K562 (cell line): ENCODE data around the gene PHKB. TPM values are rescaled to one million over a fixed set of nuclear protein-coding genes. Genes with fewer than 3 reads are reported as not detected.

Experiments
- ATAC-seq: fragments of 200-7000 bp; cut with Tn5 transposase; 3 replicates; pipeline ENCODE4 v1.9.1; 2020; ENCODE audit warnings: moderate library complexity
- BruUV-seq: library from RNA; stranded (reverse); fragments of 400-500 nt; replicated peaks from 2 replicates; lab custom pipeline; 2021; lab: Mats Ljungman, UMichigan
- CTCF ChIA-PET: fragments of 300-600 bp; formaldehyde crosslinking; extraction: SDS; loops from one replicate; lab custom pipeline; 2021; ENCODE audit warnings: low intra/inter-chr PET ratio; lab: Yijun Ruan, JAX
- POLR2A ChIA-PET: fragments of 300-600, 350-650 bp; sonication (Branson Sonifier 250); formaldehyde crosslinking; extraction: SDS; loops from one replicate; lab custom pipeline; 2021; ENCODE audit warnings: antibody characterized with exemption, inconsistent platforms; lab: Yijun Ruan, JAX
- DNase-seq, 4 experiments: peaks; one replicate each; pipeline versions ENCODE4 v3.0.0 to v3.0.0-alpha.2; 2011 to 2018; ENCODE audit warnings: low spot score in 3 of 4, mixed read lengths in 3 of 4; ENCODE audit errors: extremely low read depth in 1 of 4
- FAIRE-seq: peaks from 2 replicates; lab custom pipeline; 2011; peaks lifted over from hg19 to GRCh38; lab: Jason Lieb, UNC
- H2AFZ ChIP-seq: 2 replicates; pipeline ENCODE4 v1.6.0; 2011; ENCODE audit warnings: low read depth, low read length, control low read depth, inconsistent platforms
- H3K27ac ChIP-seq: fragments of 200-600 bp; 3 replicates; pipeline ENCODE4 v1.8.0; 2011; ENCODE audit warnings: low read depth, mild to moderate bottlenecking, control low read depth, inconsistent platforms, low read length, moderate library complexity, mixed read lengths; ENCODE audit errors: extremely low read depth
- H3K27me3 ChIP-seq, 2 experiments: fragments of 300-600 bp in 1 of 2; 2 replicates in 1 of 2; 3 replicates in 1 of 2; pipeline versions ENCODE4 v1.6.0 to v1.8.0; 2011; ENCODE audit warnings: inconsistent platforms in 2 of 2, low read length in 2 of 2, mild to moderate bottlenecking in 1 of 2, mixed read lengths in 1 of 2, moderate library complexity in 1 of 2; ENCODE audit not compliant: control insufficient read depth in 2 of 2, insufficient read depth in 2 of 2
- H3K36me3 ChIP-seq: fragments of 300-600 bp; 3 replicates; pipeline ENCODE4 v1.8.0; 2011; ENCODE audit warnings: mild to moderate bottlenecking, low read length, inconsistent platforms; ENCODE audit not compliant: control insufficient read depth, insufficient read depth
- H3K4me1 ChIP-seq, 2 experiments: fragments of 200-600 bp in 1 of 2; replicated peaks in 1 of 2; 2 replicates in 1 of 2; 3 replicates in 1 of 2; pipeline versions ENCODE4 v1.5.1 to v1.8.0; 2011; ENCODE audit warnings: inconsistent platforms in 2 of 2, low read length in 2 of 2, mild to moderate bottlenecking in 1 of 2, mixed read lengths in 1 of 2, moderate library complexity in 1 of 2; ENCODE audit not compliant: control insufficient read depth in 2 of 2, insufficient read depth in 2 of 2
- H3K4me2 ChIP-seq: 2 replicates; pipeline ENCODE4 v1.6.1; 2011; ENCODE audit warnings: low read length, control low read depth, inconsistent platforms, mixed read lengths; ENCODE audit not compliant: insufficient read depth
- H3K4me3 ChIP-seq: fragments of 200-600 bp; sonication (generic), shearing (Covaris generic); 2 replicates; pipeline ENCODE4 v1.5.1; 2016; ENCODE audit warnings: control low read depth, inconsistent platforms
- H3K79me2 ChIP-seq: fragments of 200-600 bp; 3 replicates; pipeline ENCODE4 v1.8.0; 2011; ENCODE audit warnings: low read length, inconsistent platforms; ENCODE audit not compliant: control insufficient read depth, insufficient read depth
- H3K9ac ChIP-seq, 2 experiments: 2 replicates each; pipeline versions ENCODE4 v1.6.0 to v1.6.1; 2011; ENCODE audit warnings: low read depth in 2 of 2, low read length in 2 of 2, control low read depth in 1 of 2, inconsistent platforms in 1 of 2, mild to moderate bottlenecking in 1 of 2, mixed read lengths in 1 of 2; ENCODE audit not compliant: insufficient read depth in 1 of 2
- H3K9me1 ChIP-seq: one replicate; pipeline ENCODE4 v1.6.0; 2011; ENCODE audit warnings: inconsistent platforms, mild to moderate bottlenecking, low read length, moderate library complexity; ENCODE audit not compliant: control insufficient read depth, insufficient read depth
- H3K9me3 ChIP-seq: replicated peaks from 2 replicates; pipeline ENCODE4 v1.5.1; 2011; ENCODE audit warnings: low read depth, low read length, inconsistent platforms; ENCODE audit not compliant: control insufficient read depth, insufficient read depth
- H4K20me1 ChIP-seq: replicated peaks from 2 replicates; pipeline ENCODE4 v1.6.1; 2011; ENCODE audit warnings: low read length, inconsistent platforms, mixed read lengths; ENCODE audit not compliant: control insufficient read depth, insufficient read depth
- ARID1B ChIP-seq: fragments of 450-650 bp; IDR thresholded peaks from 2 replicates; pipeline ENCODE4 v1.6.1; 2016; ENCODE audit warnings: antibody characterized with exemption, mild to moderate bottlenecking, inconsistent platforms
- DDX20 ChIP-seq: fragments of 450-650 bp; IDR thresholded peaks from 2 replicates; pipeline ENCODE4 v1.6.1; 2016; ENCODE audit warnings: missing genetic modification characterization, low read depth, mild to moderate bottlenecking, missing compliant biosample characterization, moderate library complexity
- DNMT1 ChIP-seq: fragments of 450-650 bp; IDR thresholded peaks from 2 replicates; pipeline ENCODE4 v1.6.1; 2016; ENCODE audit warnings: antibody characterized with exemption, mild to moderate bottlenecking
- ELF1 ChIP-seq: fragments of 200-800 bp; sonication (Bioruptor generic); IDR thresholded peaks from 2 replicates; pipeline ENCODE4 v1.6.1; 2016; ENCODE audit warnings: missing genetic modification characterization, missing compliant biosample characterization
- GTF2A2 ChIP-seq: IDR thresholded peaks from 2 replicates; pipeline ENCODE4 v1.6.1; 2016; ENCODE audit warnings: mild to moderate bottlenecking, missing genetic modification characterization, missing compliant biosample characterization
- HDAC6 ChIP-seq: IDR thresholded peaks from 2 replicates; pipeline ENCODE4 v1.6.1; 2012; ENCODE audit warnings: low read depth, mild to moderate bottlenecking, control low read depth, inconsistent platforms, low read length, moderate library complexity
- HSF4 ChIP-seq: fragments of 250-450 bp; sonication (Bioruptor Pico); IDR thresholded peaks from 2 replicates; pipeline ENCODE4 v2.1.2; 2022; ENCODE audit warnings: mild to moderate bottlenecking, moderate library complexity, borderline replicate concordance
- JUND ChIP-seq, 2 experiments: IDR thresholded peaks; 2 replicates in 1 of 2; 3 replicates in 1 of 2; pipeline ENCODE4 v1.6.1; 2011; ENCODE audit warnings: borderline replicate concordance in 2 of 2, low read depth in 2 of 2, low read length in 2 of 2, improper control_type of control experiment in 1 of 2, missing biosample characterization in 1 of 2, missing genetic modification characterization in 1 of 2, missing genetic modification reagents in 1 of 2
- NCOA2 ChIP-seq, 2 experiments: fragments of 450-650 bp; IDR thresholded peaks; 2 replicates each; pipeline ENCODE4 v1.6.1; 2018; ENCODE audit warnings: mild to moderate bottlenecking in 2 of 2, moderate library complexity in 1 of 2; ENCODE audit not compliant: partially characterized antibody in 2 of 2
- NR2C2 ChIP-seq, 2 experiments: fragments of 200-800 bp in 1 of 2; sonication (Bioruptor generic) in 1 of 2; sonication (generic) in 1 of 2; formaldehyde crosslinking in 1 of 2; IDR thresholded peaks; 2 replicates each; pipeline versions ENCODE4 v1.6.1 to v1.8.0; 2016 to 2022; ENCODE audit warnings: mild to moderate bottlenecking in 1 of 2, missing compliant biosample characterization in 1 of 2, missing genetic modification characterization in 1 of 2, missing genetic modification reagents in 1 of 2
- PHF21A ChIP-seq: fragments of 450-650 bp; IDR thresholded peaks from 2 replicates; pipeline ENCODE4 v1.6.1; 2017; ENCODE audit warnings: low read depth, borderline replicate concordance
- PKNOX1 ChIP-seq: fragments of 450-650 bp; IDR thresholded peaks from 2 replicates; pipeline ENCODE4 v1.6.1; 2016
- STAT5B ChIP-seq: fragments of 250-450 bp; sonication (Bioruptor Pico); IDR thresholded peaks from 2 replicates; pipeline ENCODE4 v1.8.0; 2021; ENCODE audit warnings: mild to moderate bottlenecking, inconsistent platforms
- TCF15 ChIP-seq: fragments of 250-450 bp; sonication (Bioruptor Pico); IDR thresholded peaks from 2 replicates; pipeline ENCODE4 v1.8.0; 2022; ENCODE audit warnings: moderate library complexity, mild to moderate bottlenecking, inconsistent platforms
- ZNF24 ChIP-seq: fragments of 450-650 bp; IDR thresholded peaks from 2 replicates; pipeline ENCODE4 v1.6.1; 2016
- ZNF316 ChIP-seq: fragments of 450-650 bp; IDR thresholded peaks from 2 replicates; pipeline ENCODE4 v1.6.1; 2016
- ZNF583 ChIP-seq: fragments of 250-450 bp; sonication (Bioruptor Pico); IDR thresholded peaks from 2 replicates; pipeline ENCODE4 v1.4.0; 2020
- WGBS: fragments of 100-300 bp; shearing (Covaris generic); methylation state at CpG from one replicate; pipeline ENCODE4 v1.1.6; 2016; ENCODE audit warnings: low coverage, mixed read lengths; ENCODE audit not compliant: insufficient coverage; ENCODE audit errors: missing lambda C conversion rate; 5-methylcytosine and 5-hydroxymethylcytosine counted together
- in situ Hi-C: fragments of 300-500 bp; cut with MboI; formaldehyde crosslinking; loops from 4 replicates; pipeline ENCODE4 v1.15.0; 2018; ENCODE audit warnings: inconsistent platforms, mixed read lengths
- intact Hi-C: fragments of 100-400 bp; cut with micrococcal nuclease; formaldehyde crosslinking; loops from 2 replicates; pipeline ENCODE4 v1.14.2; 2022
- polyA plus RNA-seq, 8 experiments: library from polyadenylated mRNA; depleted of rRNA in 4 of 8; stranded (reverse) in 5 of 8; unstranded in 3 of 8; fragments of >200 nt; fragmentation: Nextera tagmentation in 2 of 8; fragmentation: Illumina TruSeq in 1 of 8; extraction: Ambion mirVana in 2 of 8; extraction: Trizol in 1 of 8; gene quantifications; 2 replicates each; pipeline versions ENCODE4 v1.2.1 to v1.2.3, GENCODE V29; 2011 to 2014; ENCODE audit warnings: inconsistent platforms in 1 of 8, missing spikeins in 1 of 8
- total RNA-seq, 7 experiments: library from RNA; depleted of rRNA in 6 of 7; stranded (reverse); fragments of >200 nt in 6 of 7; fragmentation: Illumina TruSeq in 2 of 7; extraction: Trizol in 2 of 7; gene quantifications; 2 replicates each; pipeline versions ENCODE4 v1.2.1 to v1.2.3, GENCODE V29; 2011 to 2021; ENCODE audit warnings: low replicate concordance in 1 of 7

Gene PHKB
- total and polyA plus RNA-seq, 9 of the 15 experiments (the other 6 are each of a cell fraction or from before 2014, with no cell fraction given): 24.7 to 92.3 (median 67.0) TPM

GRCh38 chr16:47664653-47665325 is 203.7 kb downstream of the PHKB start:
- Histone ChIP-seq H4K20me1 (no peaks in the 10 kb centered on the region), H3K9me3 (no peaks in the 10 kb centered on the region), H3K79me2 (no peaks in the 10 kb centered on the region), H2AFZ (no peak overlapping the region), H3K4me3 (no peak overlapping the region), H3K4me1 (no peaks in the 10 kb centered on the region), H3K4me2 (no peak overlapping the region), H3K27me3 (no peaks in the 10 kb centered on the region), H3K27ac (no peak overlapping the region), H3K9ac (no peak overlapping the region), H3K9me1 (no peaks in the 10 kb centered on the region), H3K36me3 (peaks cover 74% of the 10 kb centered on the region)
- BruUV-seq: no TSS peak
- POLR2A ChIA-PET: interaction anchor here (0.6 kb wide), 1 partner anchor 200 kb away, joined by 3 read pairs; no protein-coding TSS in a partner anchor
- intact Hi-C loops: no loop called here
- FAIRE-seq: no peak
- in situ Hi-C loops: no loop called here
- TF ChIP-seq ZNF316 (no peak), DNMT1 (no peak), ELF1 (tag) (no peak), HDAC6 (no peak), HSF4 (CRISPR knock-in tag) (no peak), TCF15 (CRISPR knock-in tag) (no peak), NCOA2 (IDR thresholded peaks at IDR 0.05; ENCODE audit: partially characterized antibody in 2 of 2) (no peak), ARID1B (no peak), JUND (IDR thresholded peaks at IDR 0.05; ENCODE audit: borderline replicate concordance, low read depth, low read length) (no peak), JUND (tag; IDR thresholded peaks at IDR 0.05; ENCODE audit: borderline replicate concordance, low read depth, low read length) (no peak), GTF2A2 (tag) (no peak), ZNF24 (no peak), PHF21A (no peak), NR2C2 (CRISPR knock-in tag; IDR thresholded peaks at IDR 0.05) (no peak), NR2C2 (tag; IDR thresholded peaks at IDR 0.05) (no peak), DDX20 (tag) (no peak), STAT5B (CRISPR knock-in tag) (no peak), PKNOX1 (no peak), ZNF583 (CRISPR knock-in tag) (no peak)
- 92% methylated on average over 4 of the region's 4 CpGs for WGBS
- CTCF ChIA-PET: no interaction called here
- no peak for ATAC-seq
- DNase-seq: no peak
